ENCODE results near the gene C17orf67.

DNA sequence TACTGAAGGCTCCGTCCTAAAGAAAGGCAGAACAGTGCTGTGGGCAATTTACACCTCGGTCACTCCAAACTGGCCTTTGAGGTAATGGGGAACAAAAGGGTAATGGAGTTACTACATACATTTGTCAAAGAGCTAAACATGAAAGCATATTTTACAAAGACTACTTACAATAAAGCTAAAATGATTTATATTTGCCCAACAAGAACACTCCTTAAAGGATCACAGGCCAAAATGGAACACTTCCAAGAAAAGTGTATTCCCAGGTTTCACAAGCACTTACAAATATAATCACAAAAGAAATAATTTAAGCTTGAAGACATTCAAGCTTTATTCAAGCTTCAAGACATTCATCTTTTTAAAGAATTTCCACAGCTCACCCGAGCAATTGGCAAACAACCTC lies 29.3 kb downstream of the C17orf67 start:
- TF ChIP-seq, protein P1, sequence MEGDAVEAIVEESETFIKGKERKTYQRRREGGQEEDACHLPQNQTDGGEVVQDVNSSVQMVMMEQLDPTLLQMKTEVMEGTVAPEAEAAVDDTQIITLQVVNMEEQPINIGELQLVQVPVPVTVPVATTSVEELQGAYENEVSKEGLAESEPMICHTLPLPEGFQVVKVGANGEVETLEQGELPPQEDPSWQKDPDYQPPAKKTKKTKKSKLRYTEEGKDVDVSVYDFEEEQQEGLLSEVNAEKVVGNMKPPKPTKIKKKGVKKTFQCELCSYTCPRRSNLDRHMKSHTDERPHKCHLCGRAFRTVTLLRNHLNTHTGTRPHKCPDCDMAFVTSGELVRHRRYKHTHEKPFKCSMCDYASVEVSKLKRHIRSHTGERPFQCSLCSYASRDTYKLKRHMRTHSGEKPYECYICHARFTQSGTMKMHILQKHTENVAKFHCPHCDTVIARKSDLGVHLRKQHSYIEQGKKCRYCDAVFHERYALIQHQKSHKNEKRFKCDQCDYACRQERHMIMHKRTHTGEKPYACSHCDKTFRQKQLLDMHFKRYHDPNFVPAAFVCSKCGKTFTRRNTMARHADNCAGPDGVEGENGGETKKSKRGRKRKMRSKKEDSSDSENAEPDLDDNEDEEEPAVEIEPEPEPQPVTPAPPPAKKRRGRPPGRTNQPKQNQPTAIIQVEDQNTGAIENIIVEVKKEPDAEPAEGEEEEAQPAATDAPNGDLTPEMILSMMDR (IDR thresholded peaks at IDR 0.05; ENCODE audit: poor library complexity) = no peak
- TF ChIP-seq EZH2phosphoT487 (IDR thresholded peaks at IDR 0.05; ENCODE audit: low read depth, severe bottlenecking, unreplicated experiment) (no peak), EZH2 (IDR thresholded peaks at IDR 0.05; ENCODE audit: borderline replicate concordance) (no peak)
